ENCODE measurements around the gene AKAP11. TPM values are rescaled to one million over a fixed set of nuclear protein-coding genes. Genes with fewer than 3 reads are reported as not detected.
A peak's percentile ranks its signal among the peaks of the same experiment; 100 is the strongest.

AKAP11 gene
- polyA plus RNA-seq, 4 donors, result 33.7 to 40.0 (median 38.9) TPM

- DNase-seq (ENCODE audit: low read depth in 4 of 4, low spot score in 3 of 4), result peak; percentile 90 to 94 (median 93)
These were observed 426 bp upstream of the AKAP11 start for GRCh38 chr13:42271337-42272114.

- no peak for DNase-seq (ENCODE audit: low read depth in 4 of 4, low spot score in 3 of 4)
These were observed 838 bp downstream of the AKAP11 start for GRCh38 chr13:42272804-42273175.

- no peak for DNase-seq (ENCODE audit: low read depth in 4 of 4, low spot score in 3 of 4)
These were observed 2.6 kb downstream of the AKAP11 start for GRCh38 chr13:42274386-42275097.

GRCh38 chr13:42275098-42275471 lies 3.1 kb downstream of the AKAP11 start:
- no peak for DNase-seq (ENCODE audit: low read depth in 4 of 4, low spot score in 3 of 4)

- DNase-seq (ENCODE audit: low read depth in 4 of 4, low spot score in 3 of 4), result no peak
These were observed 3.6 kb downstream of the AKAP11 start for GRCh38 chr13:42275506-42275905.

- no peak for DNase-seq (ENCODE audit: low read depth in 4 of 4, low spot score in 3 of 4)
These were observed 4.7 kb downstream of the AKAP11 start for GRCh38 chr13:42276683-42277082.

GRCh38 chr13:42277618-42278276 lies 5.8 kb downstream of the AKAP11 start:
- DNase-seq (ENCODE audit: low read depth in 4 of 4, low spot score in 3 of 4), result no peak

- DNase-seq (ENCODE audit: low read depth in 4 of 4, low spot score in 3 of 4), result no peak
These were observed 7.1 kb downstream of the AKAP11 start for GRCh38 chr13:42279080-42279479.

- no peak for DNase-seq (ENCODE audit: low read depth in 4 of 4, low spot score in 3 of 4)
These were observed 8.0 kb downstream of the AKAP11 start for GRCh38 chr13:42279986-42280385.

- no peak for DNase-seq (ENCODE audit: low read depth in 4 of 4, low spot score in 3 of 4)
These were observed 8.6 kb downstream of the AKAP11 start for GRCh38 chr13:42280537-42280936.

- DNase-seq (ENCODE audit: low read depth in 4 of 4, low spot score in 3 of 4), result no peak
These were observed 11.6 kb downstream of the AKAP11 start for GRCh38 chr13:42283574-42283973.

- DNase-seq (ENCODE audit: low read depth in 4 of 4, low spot score in 3 of 4), result no peak
These were observed 12.1 kb downstream of the AKAP11 start for GRCh38 chr13:42284068-42284467.

GRCh38 chr13:42298392-42298791 lies 26.4 kb downstream of the AKAP11 start:
- DNase-seq (ENCODE audit: low read depth in 4 of 4, low spot score in 3 of 4), result no peak

GRCh38 chr13:42305503-42305902 lies 33.6 kb downstream of the AKAP11 start:
- DNase-seq (ENCODE audit: low read depth in 4 of 4, low spot score in 3 of 4), result no peak

- no peak for DNase-seq (ENCODE audit: low read depth in 4 of 4, low spot score in 3 of 4)
These were observed 35.5 kb downstream of the AKAP11 start for GRCh38 chr13:42307461-42307860.

GRCh38 chr13:42312817-42313431 lies 41.0 kb downstream of the AKAP11 start:
- DNase-seq (ENCODE audit: low read depth in 4 of 4, low spot score in 3 of 4), result no peak

GRCh38 chr13:42318570-42318969 lies 46.6 kb downstream of the AKAP11 start:
- no peak for DNase-seq (ENCODE audit: low read depth in 4 of 4, low spot score in 3 of 4)

- DNase-seq (ENCODE audit: low read depth in 4 of 4, low spot score in 3 of 4), result peak in 1 of 4 donors; percentile 4
These were observed 48.4 kb downstream of the AKAP11 start for GRCh38 chr13:42320375-42320787.

GRCh38 chr13:42322806-42323205 lies 50.9 kb downstream of the AKAP11 start:
- no peak for DNase-seq (ENCODE audit: low read depth in 4 of 4, low spot score in 3 of 4)

- no peak for DNase-seq (ENCODE audit: low read depth in 4 of 4, low spot score in 3 of 4)
These were observed 52.8 kb downstream of the AKAP11 start for GRCh38 chr13:42324704-42325103.

- no peak for DNase-seq (ENCODE audit: low read depth in 4 of 4, low spot score in 3 of 4)
These were observed 55.8 kb downstream of the AKAP11 start for GRCh38 chr13:42327725-42328124.
